T-cell (primary cell): ENCODE data around the gene SPOCK1. TPM values are rescaled to one million over a fixed set of nuclear protein-coding genes. Genes with fewer than 3 reads are reported as not detected.

ENCODE experiments used
- ATAC-seq, 4 experiments: fragments of 200-7000 bp in 3 of 4; fragments of 150-1000 bp in 1 of 4; cut with Tn5 transposase; replicated peaks in 1 of 4; 1 replicate in 3 of 4; 2 replicates in 1 of 4; pipeline ENCODE4 v1.10.0; 2021; ENCODE audit warnings: moderate library complexity in 3 of 4, mild to moderate bottlenecking in 2 of 4, moderate number of reproducible peaks in 1 of 4
- CTCF ChIA-PET, 2 donors: fragments of 300-600 bp; sonication (Branson Sonifier 250); formaldehyde crosslinking; loops; one replicate each; lab custom pipeline; 2022; ENCODE audit warnings: antibody characterized with exemption in 2 of 2; lab: Charles Lee
- POLR2A ChIA-PET, 2 donors: fragments of 300-600 bp; sonication (Branson Sonifier 250); formaldehyde crosslinking; loops; one replicate each; lab custom pipeline; 2022; ENCODE audit warnings: antibody characterized with exemption in 2 of 2; lab: Charles Lee
- DNase-seq, 35 experiments: peaks; one replicate each; pipeline versions ENCODE4 v3.0.0 to v3.0.0-alpha.2; 2013 to 2023
- H3K27ac ChIP-seq: one replicate; pipeline ENCODE4 v1.5.1; 2013; ENCODE audit warnings: low read length
- H3K27me3 ChIP-seq, 2 experiments: replicated peaks in 1 of 2; 1 replicate in 1 of 2; 2 replicates in 1 of 2; pipeline versions ENCODE4 v1.6.1 to v1.7.0; 2013; ENCODE audit warnings: low read length in 1 of 2, mixed read lengths in 1 of 2; ENCODE audit not compliant: control insufficient read depth in 2 of 2, insufficient read depth in 2 of 2; ENCODE audit errors: extremely low read depth in 1 of 2
- H3K36me3 ChIP-seq, 2 donors: 1 replicate in 1 of 2; 2 replicates in 1 of 2; pipeline versions ENCODE4 v1.6.1 to v1.7.0; 2013; ENCODE audit warnings: low read length in 1 of 2; ENCODE audit not compliant: control insufficient read depth in 2 of 2, insufficient read depth in 1 of 2; ENCODE audit errors: extremely low read depth in 1 of 2
- H3K4me1 ChIP-seq, 2 experiments: 1 replicate in 1 of 2; 2 replicates in 1 of 2; pipeline versions ENCODE4 v1.6.1 to v1.7.0; 2013; ENCODE audit warnings: low read length in 2 of 2, mixed read lengths in 1 of 2; ENCODE audit not compliant: insufficient read depth in 2 of 2, control insufficient read depth in 1 of 2; ENCODE audit errors: extremely low read depth in 1 of 2
- H3K4me3 ChIP-seq, 2 donors: 1 replicate in 1 of 2; 2 replicates in 1 of 2; pipeline versions ENCODE4 v1.5.1 to v1.7.0; 2013; ENCODE audit warnings: mild to moderate bottlenecking in 2 of 2, low read length in 1 of 2, moderate library complexity in 1 of 2; ENCODE audit not compliant: control insufficient read depth in 1 of 2; ENCODE audit errors: extremely low read depth in 1 of 2
- H3K9me3 ChIP-seq: 2 replicates; pipeline ENCODE4 v1.7.0; 2013
- H3K27ac Mint-ChIP-seq, 2 donors: one replicate each; pipeline ENCODE4 v1.8.0; 2020 to 2021; ENCODE audit warnings: mild to moderate bottlenecking in 2 of 2, mixed read lengths in 2 of 2
- H3K27me3 Mint-ChIP-seq, 2 donors: one replicate each; pipeline ENCODE4 v1.8.0; 2021 to 2022; ENCODE audit warnings: mixed read lengths in 2 of 2
- H3K36me3 Mint-ChIP-seq: one replicate; pipeline ENCODE4 v1.8.0; 2021; ENCODE audit warnings: mixed read lengths
- H3K4me1 Mint-ChIP-seq, 3 donors: one replicate each; pipeline ENCODE4 v1.8.0; 2020 to 2022; ENCODE audit warnings: mixed read lengths in 3 of 3, mild to moderate bottlenecking in 1 of 3
- H3K4me3 Mint-ChIP-seq, 3 donors: one replicate each; pipeline ENCODE4 v1.8.0; 2020 to 2022; ENCODE audit warnings: mild to moderate bottlenecking in 3 of 3, mixed read lengths in 3 of 3, moderate library complexity in 3 of 3
- H3K9me3 Mint-ChIP-seq, 3 donors: one replicate each; pipeline ENCODE4 v1.8.0; 2020 to 2022; ENCODE audit warnings: mixed read lengths in 3 of 3
- WGBS: methylation state at CpG from one replicate; pipeline ENCODE4 v1.1.5; 2013; ENCODE audit warnings: missing lambda C conversion rate; ENCODE audit not compliant: insufficient coverage; 5-methylcytosine and 5-hydroxymethylcytosine counted together
- total RNA-seq, 35 experiments: library from RNA in 6 of 35; stranded (reverse) in 6 of 35; fragments of 120-200 nt in 1 of 35; gene quantifications; one replicate each; pipeline versions ENCODE4 v1.2.1 to v1.2.4 and lab custom pipeline; 2013 to 2026

SPOCK1 gene
- total RNA-seq, 5 donors from 2014 or later (not counting 1 experiment from before 2014, with no cell fraction given): 0.57 TPM; not detected in 4

- no peak overlapping the region for H3K27ac Mint-ChIP-seq
- CTCF ChIA-PET: no interaction called here
- no peaks in the 10 kb centered on the region for H3K9me3 ChIP-seq
Observed at GRCh38 chr5:137490591-137490990, 8.5 kb downstream of the SPOCK1 start.

GRCh38 chr5:137488974-137489373, 10.2 kb downstream of the SPOCK1 start:
- no peak for ATAC-seq
- CTCF ChIA-PET: no interaction called here
- H3K9me3 Mint-ChIP-seq: no peaks in the 10 kb centered on the region
- H3K4me1 ChIP-seq: no peaks in the 10 kb centered on the region
- no peak overlapping the region for H3K27ac ChIP-seq
- no peaks in the 10 kb centered on the region for H3K9me3 ChIP-seq
- peaks cover 0 to 2% of the 10 kb centered on the region in 2 experiments for H3K27me3 ChIP-seq
- WGBS: no CpG with 5 or more reads among the region's 2 CpGs
- POLR2A ChIA-PET: no interaction called here
- H3K36me3 Mint-ChIP-seq: no peaks in the 10 kb centered on the region
- H3K4me3 ChIP-seq: no peak overlapping the region
- no peaks in the 10 kb centered on the region for H3K36me3 ChIP-seq
- H3K4me3 Mint-ChIP-seq: no peak overlapping the region
- no peaks in the 10 kb centered on the region for H3K4me1 Mint-ChIP-seq
- H3K27me3 Mint-ChIP-seq: peaks cover 0 to 10% of the 10 kb centered on the region in 2 donors
- H3K27ac Mint-ChIP-seq: no peak overlapping the region
- DNase-seq: no peak

More at GRCh38 chr5:137490591-137490990, 8.5 kb downstream of the SPOCK1 start:
- Mint-ChIP-seq H3K9me3 (no peaks in the 10 kb centered on the region), H3K27me3 (peaks cover 4 to 16% of the 10 kb centered on the region in 2 donors), H3K4me3 (no peak overlapping the region), H3K36me3 (no peaks in the 10 kb centered on the region), H3K4me1 (no peaks in the 10 kb centered on the region)
- ATAC-seq (no peak), DNase-seq (no peak)
- Histone ChIP-seq H3K4me1 (no peaks in the 10 kb centered on the region), H3K36me3 (no peaks in the 10 kb centered on the region), H3K4me3 (no peak overlapping the region), H3K27me3 (peaks cover 0 to 3% of the 10 kb centered on the region in 2 experiments), H3K27ac (no peak overlapping the region)
- WGBS: no CpG with 5 or more reads among the region's 3 CpGs
- POLR2A ChIA-PET: no interaction called here

GRCh38 chr5:137488516-137488915, 10.6 kb downstream of the SPOCK1 start:
- Histone ChIP-seq H3K4me1 (no peaks in the 10 kb centered on the region), H3K4me3 (no peak overlapping the region), H3K27me3 (peaks cover 0 to 2% of the 10 kb centered on the region in 2 experiments), H3K27ac (no peak overlapping the region), H3K36me3 (no peaks in the 10 kb centered on the region), H3K9me3 (no peaks in the 10 kb centered on the region)
- Mint-ChIP-seq H3K27ac (no peak overlapping the region), H3K27me3 (peaks cover 0 to 10% of the 10 kb centered on the region in 2 donors), H3K4me1 (no peaks in the 10 kb centered on the region), H3K36me3 (no peaks in the 10 kb centered on the region), H3K9me3 (no peaks in the 10 kb centered on the region), H3K4me3 (no peak overlapping the region)
- DNase-seq (no peak), ATAC-seq (no peak)
- 86% methylated on average over 5 of the region's 10 CpGs for WGBS
- ChIA-PET POLR2A (no interaction called here), CTCF (no interaction called here)

- CTCF ChIA-PET: no interaction called here
- ATAC-seq (no peak), DNase-seq (no peak)
- Mint-ChIP-seq H3K4me3 (no peak overlapping the region), H3K9me3 (no peaks in the 10 kb centered on the region), H3K36me3 (no peaks in the 10 kb centered on the region), H3K4me1 (no peaks in the 10 kb centered on the region), H3K27me3 (peaks cover 0 to 10% of the 10 kb centered on the region in 2 donors), H3K27ac (no peak overlapping the region)
- no peak overlapping the region for H3K4me3 ChIP-seq
- H3K27me3 ChIP-seq: peaks cover 0 to 2% of the 10 kb centered on the region in 2 experiments
- POLR2A ChIA-PET: no interaction called here
- H3K9me3 ChIP-seq: no peaks in the 10 kb centered on the region
- no peaks in the 10 kb centered on the region for H3K4me1 ChIP-seq
- H3K27ac ChIP-seq: no peak overlapping the region
- 88% methylated on average over 1 of the region's 1 CpG for WGBS
- no peaks in the 10 kb centered on the region for H3K36me3 ChIP-seq
Observed at GRCh38 chr5:137487600-137487999, 11.5 kb downstream of the SPOCK1 start.

GRCh38 chr5:137486707-137487106, 12.4 kb downstream of the SPOCK1 start:
- ATAC-seq (no peak), DNase-seq (no peak)
- Mint-ChIP-seq H3K27ac (no peak overlapping the region), H3K4me1 (no peaks in the 10 kb centered on the region), H3K9me3 (no peaks in the 10 kb centered on the region), H3K4me3 (no peak overlapping the region), H3K27me3 (peaks cover 0 to 14% of the 10 kb centered on the region in 2 donors), H3K36me3 (no peaks in the 10 kb centered on the region)
- Histone ChIP-seq H3K4me3 (no peak overlapping the region), H3K27me3 (peaks cover 0 to 2% of the 10 kb centered on the region in 2 experiments), H3K36me3 (no peaks in the 10 kb centered on the region), H3K4me1 (no peaks in the 10 kb centered on the region), H3K27ac (no peak overlapping the region), H3K9me3 (no peaks in the 10 kb centered on the region)
- POLR2A ChIA-PET: no interaction called here
- 14% methylated on average over 1 of the region's 2 CpGs for WGBS
- CTCF ChIA-PET: no interaction called here

- no peak overlapping the region for H3K27ac ChIP-seq
- no peaks in the 10 kb centered on the region for H3K4me1 Mint-ChIP-seq
- peaks cover 0 to 4% of the 10 kb centered on the region in 2 donors for H3K27me3 Mint-ChIP-seq
- no peak overlapping the region for H3K27ac Mint-ChIP-seq
- ATAC-seq: no peak
- DNase-seq: no peak
- ChIA-PET CTCF (interaction anchor here in 1 of 2 donors (0.6 kb wide), 1 partner anchor 160 kb away, joined by 3 read pairs; no protein-coding TSS in a partner anchor), POLR2A (no interaction called here)
- H3K27me3 ChIP-seq: peaks cover 0 to 2% of the 10 kb centered on the region in 2 experiments
- H3K4me3 Mint-ChIP-seq: no peak overlapping the region
- no peaks in the 10 kb centered on the region for H3K9me3 Mint-ChIP-seq
- H3K36me3 Mint-ChIP-seq: no peaks in the 10 kb centered on the region
- H3K4me3 ChIP-seq: no peak overlapping the region
- H3K9me3 ChIP-seq: no peaks in the 10 kb centered on the region
- WGBS: no CpG with 5 or more reads among the region's 4 CpGs
- no peaks in the 10 kb centered on the region for H3K36me3 ChIP-seq
- no peaks in the 10 kb centered on the region for H3K4me1 ChIP-seq
Observed at GRCh38 chr5:137481596-137481995, 17.5 kb downstream of the SPOCK1 start.

- CTCF ChIA-PET: no interaction called here
Observed at GRCh38 chr5:137478043-137478442, 21.1 kb downstream of the SPOCK1 start.

More at GRCh38 chr5:137478043-137478442, 21.1 kb downstream of the SPOCK1 start:
- Mint-ChIP-seq H3K4me3 (no peak overlapping the region), H3K4me1 (no peaks in the 10 kb centered on the region), H3K9me3 (no peaks in the 10 kb centered on the region), H3K27me3 (peaks cover 3 to 10% of the 10 kb centered on the region in 2 donors), H3K27ac (no peak overlapping the region), H3K36me3 (no peaks in the 10 kb centered on the region)
- DNase-seq (no peak), ATAC-seq (no peak)
- Histone ChIP-seq H3K27ac (no peak overlapping the region), H3K27me3 (no peaks in the 10 kb centered on the region), H3K9me3 (no peaks in the 10 kb centered on the region), H3K4me3 (no peak overlapping the region), H3K4me1 (no peaks in the 10 kb centered on the region), H3K36me3 (no peaks in the 10 kb centered on the region)
- 33% methylated on average over 1 of the region's 3 CpGs for WGBS
- POLR2A ChIA-PET: no interaction called here
